OCI-LY7 (cell line): ENCODE results near the gene CIAPIN1. TPM values are rescaled to one million over a fixed set of nuclear protein-coding genes. Genes with fewer than 3 reads are reported as not detected.

Source experiments
- BruUV-seq: library from RNA; stranded (reverse); fragments of 400-500 nt; replicated peaks from 2 replicates; lab custom pipeline; 2021; lab: Mats Ljungman, UMichigan
- CTCF ChIA-PET: fragments of 300-600 bp; sonication (Branson Sonifier 250); formaldehyde crosslinking; loops from one replicate; lab custom pipeline; 2022; ENCODE audit warnings: antibody characterized with exemption; ENCODE audit not compliant: unreplicated experiment; lab: Charles Lee
- POLR2A ChIA-PET: fragments of 300-600 bp; sonication (Branson Sonifier 250); formaldehyde crosslinking; loops from one replicate; lab custom pipeline; 2022; ENCODE audit warnings: antibody characterized with exemption; lab: Charles Lee
- DNase-seq: peaks from one replicate; pipeline ENCODE4 v3.0.0-alpha.2; 2015; ENCODE audit warnings: low spot score
- H2AFZ ChIP-seq: fragments of 200-600 bp; sonication (generic), shearing (Covaris generic); 2 replicates; pipeline ENCODE4 v1.6.1; 2014; ENCODE audit warnings: mild to moderate bottlenecking, antibody characterized with exemption, low read length, moderate library complexity
- H3K27ac ChIP-seq: fragments of 200-600 bp; sonication (generic); 2 replicates; pipeline ENCODE4 v1.5.1; 2014; ENCODE audit warnings: mixed run types, low read depth, mild to moderate bottlenecking, moderate library complexity, low read length, inconsistent platforms; ENCODE audit not compliant: poor library complexity, severe bottlenecking
- H3K36me3 ChIP-seq: fragments of 200-600 bp; sonication (generic); 2 replicates; pipeline ENCODE4 v1.6.1; 2014; ENCODE audit warnings: mild to moderate bottlenecking, antibody characterized with exemption, low read length, moderate library complexity, mixed read lengths; ENCODE audit not compliant: insufficient read depth
- H3K4me1 ChIP-seq: fragments of 200-600 bp; sonication (generic); 2 replicates; pipeline ENCODE4 v1.5.1; 2014; ENCODE audit warnings: mild to moderate bottlenecking, low read length; ENCODE audit not compliant: insufficient read depth, poor library complexity, severe bottlenecking
- H3K4me2 ChIP-seq: fragments of 200-600 bp; sonication (generic); 2 replicates; pipeline ENCODE4 v1.6.1; 2014; ENCODE audit warnings: mild to moderate bottlenecking, low read length
- H3K4me3 ChIP-seq: fragments of 200-600 bp; sonication (generic); 2 replicates; pipeline ENCODE4 v1.5.1; 2014; ENCODE audit warnings: mild to moderate bottlenecking, low read depth, low read length; ENCODE audit not compliant: poor library complexity, severe bottlenecking
- H3K79me2 ChIP-seq: fragments of 200-600 bp; sonication (generic); 2 replicates; pipeline ENCODE4 v1.6.1; 2016; ENCODE audit warnings: low read depth, mild to moderate bottlenecking, low read length, moderate library complexity, mixed read lengths; ENCODE audit not compliant: insufficient read depth
- H3K9me2 ChIP-seq: fragments of 200-600 bp; sonication (generic); 2 replicates; pipeline ENCODE4 v1.6.1; 2016; ENCODE audit warnings: mild to moderate bottlenecking, low read length, mixed read lengths; ENCODE audit not compliant: insufficient read depth
- H3K9me3 ChIP-seq: fragments of 200-600 bp; sonication (generic); 2 replicates; pipeline ENCODE4 v1.6.1; 2014; ENCODE audit warnings: mild to moderate bottlenecking, mixed run types, low read length, mixed read lengths
- H4K20me1 ChIP-seq: fragments of 200-600 bp; sonication (generic); 2 replicates; pipeline ENCODE4 v1.6.1; 2014; ENCODE audit warnings: mild to moderate bottlenecking, antibody characterized with exemption, low read length, moderate library complexity, mixed read lengths; ENCODE audit not compliant: insufficient read depth
- EZH2phosphoT487 ChIP-seq: fragments of 200-600 bp; sonication (generic); IDR thresholded peaks from 2 replicates; pipeline ENCODE4 v1.6.1; 2018; ENCODE audit warnings: low read depth, borderline replicate concordance, mild to moderate bottlenecking, mixed run types, antibody characterized with exemption, low read length, moderate library complexity, mixed read lengths
- intact Hi-C: fragments of 100-400 bp; cut with micrococcal nuclease; formaldehyde crosslinking; loops from one replicate; pipeline ENCODE4 v1.10.0; 2022; ENCODE audit not compliant: unreplicated experiment
- total RNA-seq, 2 experiments: library from RNA; depleted of rRNA in 1 of 2; stranded (reverse); fragments of >200 nt in 1 of 2; shearing (Covaris generic) in 1 of 2; gene quantifications; 2 replicates each; pipeline ENCODE4 v1.2.3, GENCODE V29; 2014 to 2022
- TF ChIP-seq, protein P1 (sequence below): fragments of 200-600 bp; sonication (generic); conservative IDR thresholded peaks from 2 replicates; pipeline ENCODE4 v1.5.1; 2014; ENCODE audit warnings: mild to moderate bottlenecking, antibody characterized with exemption, low read length, moderate library complexity, mixed read lengths

The CIAPIN1 gene
- total RNA-seq, 2 experiments from 2014 or later: 47.7 to 58.9 TPM

DNA sequence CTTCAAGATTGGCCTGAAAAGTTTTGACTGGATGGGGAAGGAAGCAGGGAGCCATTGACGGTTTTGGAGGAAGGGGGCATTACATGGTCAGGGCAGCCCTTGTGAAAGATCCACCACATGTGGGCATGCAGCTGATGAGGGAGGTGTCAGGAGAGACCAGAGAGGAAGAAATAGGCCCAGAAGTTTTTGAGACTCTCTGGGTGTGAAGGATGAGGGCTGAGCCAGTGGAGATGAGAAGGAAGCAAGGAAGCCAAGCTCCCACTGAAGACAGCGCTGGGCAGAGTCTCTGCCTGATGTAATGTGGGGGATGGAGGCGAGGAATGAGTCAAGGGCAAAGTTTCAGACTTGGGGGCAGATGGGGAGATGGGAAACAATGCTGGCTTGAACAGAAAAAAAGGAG lies 42.1 kb downstream of the CIAPIN1 start:
- H3K4me3 ChIP-seq: no peak overlapping the region
- no peak overlapping the region for H2AFZ ChIP-seq
- no peaks in the 10 kb centered on the region for H3K4me1 ChIP-seq
- no peak for TF ChIP-seq EZH2phosphoT487
- TF ChIP-seq, protein P1, sequence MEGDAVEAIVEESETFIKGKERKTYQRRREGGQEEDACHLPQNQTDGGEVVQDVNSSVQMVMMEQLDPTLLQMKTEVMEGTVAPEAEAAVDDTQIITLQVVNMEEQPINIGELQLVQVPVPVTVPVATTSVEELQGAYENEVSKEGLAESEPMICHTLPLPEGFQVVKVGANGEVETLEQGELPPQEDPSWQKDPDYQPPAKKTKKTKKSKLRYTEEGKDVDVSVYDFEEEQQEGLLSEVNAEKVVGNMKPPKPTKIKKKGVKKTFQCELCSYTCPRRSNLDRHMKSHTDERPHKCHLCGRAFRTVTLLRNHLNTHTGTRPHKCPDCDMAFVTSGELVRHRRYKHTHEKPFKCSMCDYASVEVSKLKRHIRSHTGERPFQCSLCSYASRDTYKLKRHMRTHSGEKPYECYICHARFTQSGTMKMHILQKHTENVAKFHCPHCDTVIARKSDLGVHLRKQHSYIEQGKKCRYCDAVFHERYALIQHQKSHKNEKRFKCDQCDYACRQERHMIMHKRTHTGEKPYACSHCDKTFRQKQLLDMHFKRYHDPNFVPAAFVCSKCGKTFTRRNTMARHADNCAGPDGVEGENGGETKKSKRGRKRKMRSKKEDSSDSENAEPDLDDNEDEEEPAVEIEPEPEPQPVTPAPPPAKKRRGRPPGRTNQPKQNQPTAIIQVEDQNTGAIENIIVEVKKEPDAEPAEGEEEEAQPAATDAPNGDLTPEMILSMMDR: no peak
- H4K20me1 ChIP-seq: no peaks in the 10 kb centered on the region
- CTCF ChIA-PET: no interaction called here
- no peaks in the 10 kb centered on the region for H3K79me2 ChIP-seq
- no peaks in the 10 kb centered on the region for H3K36me3 ChIP-seq
- H3K9me2 ChIP-seq: no peaks in the 10 kb centered on the region
- no peaks in the 10 kb centered on the region for H3K9me3 ChIP-seq
- H3K4me2 ChIP-seq: no peak overlapping the region
- intact Hi-C loops: no loop called here
- BruUV-seq: no TSS peak
- POLR2A ChIA-PET: no interaction called here
- no peak for DNase-seq
- no peak overlapping the region for H3K27ac ChIP-seq

DNA sequence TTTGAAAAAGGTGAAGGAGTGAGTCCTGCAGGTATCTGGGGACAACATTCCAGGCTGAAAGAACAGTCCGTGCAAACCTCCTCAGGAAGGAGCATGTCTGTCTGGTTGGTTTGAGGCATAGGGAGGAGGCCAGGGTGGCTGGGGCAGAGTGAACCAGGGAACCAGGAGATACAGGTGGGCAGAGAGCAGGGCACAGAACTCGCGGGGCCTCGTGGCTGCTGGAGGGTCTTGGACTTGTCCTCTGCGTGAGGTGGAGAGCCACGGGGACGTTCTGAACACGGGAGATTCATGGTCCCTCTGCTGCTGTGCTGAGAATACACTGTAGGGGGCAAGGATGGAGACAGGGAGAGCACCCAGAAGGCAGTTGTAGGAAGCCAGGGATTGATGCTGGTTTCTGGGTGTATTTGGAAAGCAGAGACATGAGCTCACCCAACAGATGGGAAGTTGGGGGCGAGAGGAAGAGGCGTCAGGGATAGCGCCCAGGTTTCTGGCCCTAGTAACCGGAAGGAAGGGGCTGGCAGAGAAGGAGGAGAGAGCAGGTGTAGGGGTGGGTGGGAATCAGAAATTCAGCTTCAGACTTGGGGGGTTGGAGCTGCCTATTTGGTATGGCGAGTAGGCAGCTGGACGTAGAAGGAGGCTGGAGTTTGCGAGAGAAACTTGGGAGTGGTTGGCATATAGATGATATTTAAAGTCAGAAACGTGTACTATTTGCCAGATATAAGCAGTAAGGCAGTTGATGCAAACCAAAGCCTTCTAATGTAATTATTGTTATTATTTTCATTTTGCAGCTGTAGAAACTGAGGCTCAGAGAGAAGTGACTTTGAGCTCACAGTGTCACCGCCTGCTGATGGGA lies 43.0 kb downstream of the CIAPIN1 start, which contains the start of gene CCL17:
TSS of gene CCL17 (plus strand) at position 803 of the 853 bp plus-strand sequence. CDS start 9,166 bp downstream, outside the sequence.
- no peak within 1 kb of the TSS for H3K27ac ChIP-seq
- TF ChIP-seq, protein P1: no peak
- TF ChIP-seq EZH2phosphoT487: no peak
- H3K79me2 ChIP-seq: no peaks in the 10 kb centered on the region
- H4K20me1 ChIP-seq: no peaks in the 10 kb centered on the region
- no peaks in the 10 kb centered on the region for H3K36me3 ChIP-seq
- no peak within 1 kb of the TSS for H3K4me2 ChIP-seq
- H3K4me3 ChIP-seq: no peak within 1 kb of the TSS
- no peak for DNase-seq
- H2AFZ ChIP-seq: no peak within 1 kb of the TSS
- BruUV-seq: no TSS peak
- ChIA-PET CTCF (no interaction called here), POLR2A (interaction anchor here (0.7 to 0.8 kb wide), 2 partner anchors 9 to 83 kb away, joined by 3 read pairs; no protein-coding TSS in a partner anchor)
- H3K4me1 ChIP-seq: no peaks in the 10 kb centered on the region
- intact Hi-C loops: no loop called here
- no peaks in the 10 kb centered on the region for H3K9me2 ChIP-seq
- H3K9me3 ChIP-seq: no peaks in the 10 kb centered on the region
